HG03457 (cell line): ENCODE results near the gene CILP.
"Not testable (repeated sequence)": the region's sequence is repeated elsewhere in the genome, so short reads cannot be mapped to it uniquely, and the experiment has no call there.

ENCODE experiments used
- ATAC-seq: cut with Tn5 transposase; IDR thresholded peaks from one replicate; pipeline ENCODE4 v1.9.1; 2021; ENCODE audit warnings: moderate number of reproducible peaks; ENCODE audit not compliant: unreplicated experiment

Gene CILP, protein sequence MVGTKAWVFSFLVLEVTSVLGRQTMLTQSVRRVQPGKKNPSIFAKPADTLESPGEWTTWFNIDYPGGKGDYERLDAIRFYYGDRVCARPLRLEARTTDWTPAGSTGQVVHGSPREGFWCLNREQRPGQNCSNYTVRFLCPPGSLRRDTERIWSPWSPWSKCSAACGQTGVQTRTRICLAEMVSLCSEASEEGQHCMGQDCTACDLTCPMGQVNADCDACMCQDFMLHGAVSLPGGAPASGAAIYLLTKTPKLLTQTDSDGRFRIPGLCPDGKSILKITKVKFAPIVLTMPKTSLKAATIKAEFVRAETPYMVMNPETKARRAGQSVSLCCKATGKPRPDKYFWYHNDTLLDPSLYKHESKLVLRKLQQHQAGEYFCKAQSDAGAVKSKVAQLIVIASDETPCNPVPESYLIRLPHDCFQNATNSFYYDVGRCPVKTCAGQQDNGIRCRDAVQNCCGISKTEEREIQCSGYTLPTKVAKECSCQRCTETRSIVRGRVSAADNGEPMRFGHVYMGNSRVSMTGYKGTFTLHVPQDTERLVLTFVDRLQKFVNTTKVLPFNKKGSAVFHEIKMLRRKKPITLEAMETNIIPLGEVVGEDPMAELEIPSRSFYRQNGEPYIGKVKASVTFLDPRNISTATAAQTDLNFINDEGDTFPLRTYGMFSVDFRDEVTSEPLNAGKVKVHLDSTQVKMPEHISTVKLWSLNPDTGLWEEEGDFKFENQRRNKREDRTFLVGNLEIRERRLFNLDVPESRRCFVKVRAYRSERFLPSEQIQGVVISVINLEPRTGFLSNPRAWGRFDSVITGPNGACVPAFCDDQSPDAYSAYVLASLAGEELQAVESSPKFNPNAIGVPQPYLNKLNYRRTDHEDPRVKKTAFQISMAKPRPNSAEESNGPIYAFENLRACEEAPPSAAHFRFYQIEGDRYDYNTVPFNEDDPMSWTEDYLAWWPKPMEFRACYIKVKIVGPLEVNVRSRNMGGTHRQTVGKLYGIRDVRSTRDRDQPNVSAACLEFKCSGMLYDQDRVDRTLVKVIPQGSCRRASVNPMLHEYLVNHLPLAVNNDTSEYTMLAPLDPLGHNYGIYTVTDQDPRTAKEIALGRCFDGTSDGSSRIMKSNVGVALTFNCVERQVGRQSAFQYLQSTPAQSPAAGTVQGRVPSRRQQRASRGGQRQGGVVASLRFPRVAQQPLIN

GRCh38 chr15:65210770-65211481 lies at the start of gene CILP:
TSS of gene CILP (minus strand) at chr15:65211473. CDS start at chr15:65209755, 1,718 bp downstream.
- ATAC-seq = no peak

- no peak for ATAC-seq
These were observed 49.7 kb upstream of the CILP start for GRCh38 chr15:65260968-65261367.

GRCh38 chr15:65259367-65259797 lies 48.1 kb upstream of the CILP start:
- ATAC-seq = no peak

DNA sequence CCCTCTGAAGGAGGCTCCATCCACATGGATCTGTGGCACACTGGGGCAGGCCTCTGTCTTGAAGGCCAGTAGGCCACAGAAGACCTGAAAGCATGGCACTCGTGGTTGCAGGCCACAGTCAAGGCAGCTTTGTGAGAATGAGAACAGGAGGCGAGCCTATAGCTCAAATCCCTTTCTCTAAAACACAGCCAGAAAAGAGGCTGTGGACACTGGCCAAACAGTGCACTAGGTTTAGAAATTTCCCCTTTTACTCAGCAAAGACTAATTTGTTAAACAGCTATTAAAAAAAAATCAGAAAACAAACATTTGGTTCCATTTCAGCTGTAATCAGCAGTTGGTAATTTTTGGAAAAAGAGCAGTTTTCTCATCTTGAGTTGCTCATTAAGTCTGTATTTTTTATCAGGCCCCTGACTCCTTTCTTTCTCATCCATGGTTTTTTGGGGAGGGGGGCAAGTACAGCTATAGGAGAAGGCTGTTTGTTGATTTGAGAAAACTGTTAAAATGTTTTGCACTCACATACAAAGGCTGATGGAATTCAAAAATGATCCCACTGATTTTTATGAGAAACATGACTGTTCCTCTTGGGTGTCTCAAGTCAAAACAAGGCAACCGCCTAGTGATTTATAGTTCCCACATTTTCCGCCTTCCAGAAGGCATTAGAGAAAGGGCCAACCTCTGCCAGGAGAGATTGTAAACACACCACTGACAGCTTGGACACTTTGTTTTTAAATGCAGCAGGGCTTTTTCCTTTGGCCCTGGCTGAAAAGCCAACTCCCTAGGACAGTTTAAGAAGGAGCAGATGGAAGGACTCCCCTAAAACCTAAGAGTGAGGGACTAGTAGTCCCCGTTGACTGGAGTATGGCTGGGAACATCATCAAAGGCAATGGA lies 47.3 kb upstream of the CILP start:
- no peak for ATAC-seq

- ATAC-seq = no peak
These were observed 44.3 kb upstream of the CILP start for GRCh38 chr15:65255486-65256140.

DNA sequence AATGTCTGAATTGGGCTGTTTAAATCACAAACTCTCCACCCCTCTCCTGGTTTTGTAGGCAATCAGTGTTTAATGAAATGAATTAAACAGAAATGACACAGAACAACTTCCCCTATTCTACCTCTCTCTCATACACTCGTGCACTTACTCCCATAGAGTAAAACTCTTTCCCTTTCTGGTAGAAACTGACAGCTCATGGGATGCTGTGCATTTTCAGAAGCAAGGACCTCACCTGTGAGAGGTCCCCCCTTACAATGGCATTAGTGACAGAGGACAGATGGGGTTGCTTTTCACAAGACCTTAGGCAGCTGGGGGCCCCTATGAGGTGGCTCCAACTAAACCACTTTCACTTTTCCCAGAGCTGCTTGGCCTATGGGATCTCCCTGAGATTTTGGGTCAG lies 43.5 kb upstream of the CILP start:
- ATAC-seq = no peak

GRCh38 chr15:65254356-65254755 lies 43.1 kb upstream of the CILP start:
- no peak for ATAC-seq

- no peak for ATAC-seq
These were observed 38.4 kb upstream of the CILP start for GRCh38 chr15:65249641-65250040.

- no peak for ATAC-seq
These were observed 37.4 kb upstream of the CILP start for GRCh38 chr15:65248511-65249255.

DNA sequence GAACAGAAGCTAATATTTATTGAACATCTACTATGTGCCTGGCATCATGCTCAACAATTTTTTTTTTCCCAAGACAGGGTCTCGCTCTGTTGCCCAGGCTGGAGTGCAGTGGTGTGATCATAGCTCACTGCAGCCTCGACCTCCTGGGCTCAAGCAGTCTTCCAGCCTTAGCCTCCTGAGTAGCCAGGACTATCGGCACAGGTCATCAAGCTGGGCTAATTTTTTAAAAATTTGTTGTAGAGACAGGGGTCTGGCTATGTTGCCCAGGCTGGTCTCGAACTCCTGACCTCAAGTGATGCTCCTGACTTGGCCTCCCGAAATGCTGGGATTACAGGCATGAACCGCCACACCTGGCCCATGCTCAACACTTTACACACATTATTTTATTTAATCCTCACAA lies 35.7 kb upstream of the CILP start:
- no peak for ATAC-seq

DNA sequence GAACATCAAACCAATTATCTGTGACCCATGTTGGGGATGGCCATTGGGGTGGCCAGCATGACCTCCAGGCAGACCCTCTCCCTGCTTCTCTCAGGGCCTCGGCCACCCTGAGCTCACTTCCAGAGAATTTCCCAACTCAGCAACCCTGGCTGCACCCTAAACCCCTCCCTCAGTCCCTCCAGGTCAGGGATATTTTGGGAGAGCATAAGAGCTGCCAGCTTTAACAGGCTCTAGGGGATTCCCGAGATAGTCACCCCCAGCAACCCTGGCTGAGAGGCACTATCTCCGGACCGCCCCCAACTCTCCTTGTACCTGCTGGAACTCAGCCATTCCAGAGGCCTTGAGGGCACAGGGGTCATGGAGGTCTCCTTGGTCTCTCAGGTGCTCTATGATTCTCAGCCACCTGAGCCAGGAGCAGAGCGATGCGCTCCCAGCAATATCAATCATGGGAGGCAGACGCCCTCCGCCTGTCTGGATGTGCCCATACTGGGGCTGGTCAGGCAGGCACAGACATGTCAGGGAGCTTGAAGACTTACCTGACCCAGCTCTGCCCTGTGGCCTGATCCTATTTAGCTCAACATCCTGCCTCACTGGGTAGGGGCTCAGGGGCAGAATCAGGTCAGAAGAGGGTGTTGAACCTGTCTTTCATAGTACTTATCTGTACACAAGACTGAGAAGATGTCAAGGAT lies 34.9 kb upstream of the CILP start:
- ATAC-seq = no peak

GRCh38 chr15:65245096-65245856 lies 34.0 kb upstream of the CILP start:
- no peak for ATAC-seq

GRCh38 chr15:65244638-65245037 lies 33.4 kb upstream of the CILP start:
- no peak for ATAC-seq

GRCh38 chr15:65236443-65236842 lies 25.2 kb upstream of the CILP start:
- ATAC-seq = not testable (repeated sequence)

- no peak for ATAC-seq
These were observed 22.4 kb upstream of the CILP start for GRCh38 chr15:65233696-65234095.

DNA sequence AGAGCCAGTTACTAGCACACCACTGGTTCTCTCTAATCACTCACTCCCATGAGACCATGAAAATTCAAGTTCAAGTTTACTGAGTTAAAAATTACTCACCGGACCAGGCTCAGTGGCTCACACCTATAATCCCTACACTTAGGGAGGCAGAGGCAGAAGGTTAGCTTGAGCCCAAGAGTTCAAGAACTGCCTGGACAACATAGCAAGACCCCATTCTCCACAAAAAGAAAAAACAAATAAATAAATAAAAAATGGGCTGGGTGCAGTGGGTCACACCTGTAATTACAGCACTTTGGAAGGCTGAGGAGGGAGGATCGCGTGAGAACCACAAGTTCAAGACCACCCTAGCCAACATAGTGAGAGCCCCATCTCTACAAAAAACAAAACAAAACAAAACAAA lies 21.2 kb upstream of the CILP start:
- no peak for ATAC-seq

DNA sequence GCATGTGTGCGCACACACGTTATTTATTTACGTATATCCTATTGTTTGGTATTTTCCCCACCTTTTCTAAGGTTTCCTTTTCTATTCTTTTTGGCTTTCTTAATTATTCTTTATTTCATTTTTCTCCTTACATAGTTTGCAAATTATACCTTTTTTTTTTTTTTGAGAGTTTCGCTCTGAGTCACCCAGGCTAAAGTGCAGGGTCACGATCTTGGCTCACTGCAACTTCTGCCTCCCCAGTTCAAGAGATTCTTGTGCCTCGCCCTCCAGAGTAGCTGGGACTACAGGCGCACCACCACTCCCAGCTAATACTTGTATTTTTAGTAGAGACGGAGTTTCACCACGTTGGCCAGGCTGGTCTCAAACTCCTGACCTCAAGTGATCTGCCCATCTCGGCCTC lies 20.0 kb upstream of the CILP start:
- ATAC-seq = no peak
